Esophagus mucosa (tissue), 1 donor: ENCODE results near the gene CTAG1A. TPM values are rescaled to one million over a fixed set of nuclear protein-coding genes. Genes with fewer than 3 reads are reported as not detected.
"Not testable (repeated sequence)": the region's sequence is repeated elsewhere in the genome, so short reads cannot be mapped to it uniquely, and the experiment has no call there.

ENCODE experiments used
- ATAC-seq: fragments of 200-7000 bp; cut with Tn5 transposase; one replicate; pipeline ENCODE4 v1.9.1; 2020
- total RNA-seq: library from RNA; stranded (reverse); gene quantifications from one replicate; pipeline ENCODE4 v1.2.4, GENCODE V29; 2023
- donor health status: DM: yes; HTN: yes; CAD: no.

CTAG1A gene
- total RNA-seq, 1 donor from 2014 or later: not detected

DNA sequence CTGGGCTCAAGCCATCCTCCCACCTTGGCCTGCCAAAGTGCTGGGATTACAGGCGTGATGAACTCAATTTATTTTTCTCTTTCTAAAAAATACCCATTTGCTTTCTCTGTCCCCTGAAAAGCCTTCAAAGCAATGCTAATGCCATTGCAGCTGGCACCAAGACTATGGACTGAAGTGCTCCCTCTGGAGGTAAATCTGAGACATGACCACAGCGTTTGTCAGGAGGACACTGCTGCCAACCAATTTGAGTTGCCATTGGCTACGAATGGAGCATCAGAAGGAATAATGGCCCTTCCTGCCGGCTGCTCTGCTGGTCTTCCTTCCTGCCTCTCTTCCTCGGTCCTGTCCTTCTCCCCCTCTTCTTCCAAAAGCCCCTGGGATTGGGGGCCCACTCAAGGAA, 9.9 kb upstream of the CTAG1A start:
- peak; percentile 55 for ATAC-seq

DNA sequence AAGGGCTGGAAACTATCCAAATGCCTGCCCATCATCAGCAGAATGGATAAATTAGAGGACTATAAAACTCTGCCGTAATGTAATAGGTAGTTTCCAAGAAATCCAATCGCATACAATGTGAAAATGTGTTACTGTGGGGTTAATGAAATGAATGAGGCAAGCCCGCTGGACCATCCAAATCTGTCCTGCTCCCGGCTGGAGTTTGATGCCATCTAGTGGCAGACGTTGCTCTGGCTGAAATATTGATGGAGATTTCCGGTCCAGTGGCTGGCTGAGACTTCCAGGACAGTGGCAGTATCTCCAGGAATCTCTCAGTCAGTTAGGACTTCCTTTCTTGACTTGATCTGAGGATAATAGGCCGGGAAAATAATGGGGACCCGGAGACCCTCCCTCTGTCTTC, 1.9 kb upstream of the CTAG1A start:
- ATAC-seq: not testable (repeated sequence)

DNA sequence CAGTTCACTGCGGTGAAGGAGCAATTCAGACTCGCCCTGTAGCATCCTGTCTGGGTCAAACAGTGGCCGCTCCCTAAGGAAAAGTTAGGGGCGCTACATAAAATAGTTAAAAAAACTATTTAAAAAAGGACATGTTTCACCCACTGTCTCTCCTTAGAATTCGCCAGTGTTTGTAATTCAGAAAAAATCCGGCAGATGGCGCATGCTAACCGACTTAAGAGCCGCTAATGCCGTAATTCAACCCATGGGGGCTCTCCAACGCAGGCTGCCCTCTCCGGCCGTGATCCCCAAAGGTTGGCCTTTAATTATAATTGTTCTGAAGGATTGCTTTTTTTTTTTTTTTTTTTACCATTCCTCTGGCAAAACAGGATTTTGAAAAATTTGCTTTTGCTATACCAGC, 5.5 kb downstream of the CTAG1A start:
- ATAC-seq: not testable (repeated sequence)

DNA sequence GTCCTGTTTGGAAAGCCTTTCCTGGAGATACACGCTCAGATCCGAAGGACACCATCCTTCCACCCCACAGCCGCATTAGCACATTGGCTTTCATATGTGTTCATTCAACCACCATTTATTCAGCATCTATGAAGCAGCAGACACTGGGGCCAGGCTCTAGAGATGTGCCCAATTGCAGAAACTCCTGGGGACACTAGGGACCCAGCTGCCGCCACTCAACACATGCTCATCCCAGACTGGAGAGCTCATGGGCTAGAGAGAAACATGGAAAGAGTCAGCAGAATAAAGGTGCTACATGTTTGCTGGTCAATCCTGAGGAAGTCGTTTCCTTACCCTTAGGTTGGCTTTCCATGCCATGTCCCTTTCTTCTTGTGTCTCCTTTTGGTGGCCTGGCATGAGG, 7.6 kb downstream of the CTAG1A start:
- ATAC-seq: no peak

DNA sequence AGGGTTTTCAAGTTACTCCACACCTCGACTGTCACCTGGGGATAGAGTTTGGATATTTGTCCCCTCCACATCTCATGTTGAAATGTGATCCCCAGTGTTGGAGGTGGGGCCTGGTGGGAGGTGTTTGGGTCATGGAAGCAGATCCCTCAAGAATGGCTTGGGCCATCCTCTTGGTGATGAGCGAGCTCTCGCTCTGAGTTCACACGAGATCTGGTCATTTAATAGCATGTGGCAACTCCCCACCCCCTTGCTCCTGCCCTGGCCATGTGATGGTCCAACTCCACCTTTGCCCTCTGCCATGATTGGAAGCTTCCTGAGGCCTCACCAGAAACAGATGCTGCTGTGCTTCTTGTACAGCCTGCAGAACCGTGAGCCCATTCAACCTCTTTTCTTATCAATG, 8.3 kb downstream of the CTAG1A start:
- ATAC-seq: no peak

DNA sequence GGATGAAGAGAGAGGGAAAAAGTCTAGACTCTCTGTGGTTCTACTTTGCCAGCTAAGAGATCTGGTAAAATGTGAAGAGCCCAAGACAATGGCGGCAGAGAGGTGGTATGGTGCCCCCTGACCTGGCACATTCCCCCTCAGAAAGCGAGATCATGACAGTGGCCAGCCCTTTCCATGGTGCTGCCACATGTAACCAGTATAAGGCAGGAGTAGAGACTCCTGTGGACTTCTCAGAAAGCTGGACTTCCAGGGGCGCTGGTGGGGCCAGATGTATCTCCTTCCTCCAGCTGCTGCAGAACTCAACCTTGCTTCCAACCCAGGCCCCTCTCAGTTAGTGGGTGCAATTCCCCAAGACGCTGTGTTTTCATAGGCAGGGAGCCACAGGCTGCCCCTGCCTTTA, 9.6 kb downstream of the CTAG1A start:
- ATAC-seq: no peak

DNA sequence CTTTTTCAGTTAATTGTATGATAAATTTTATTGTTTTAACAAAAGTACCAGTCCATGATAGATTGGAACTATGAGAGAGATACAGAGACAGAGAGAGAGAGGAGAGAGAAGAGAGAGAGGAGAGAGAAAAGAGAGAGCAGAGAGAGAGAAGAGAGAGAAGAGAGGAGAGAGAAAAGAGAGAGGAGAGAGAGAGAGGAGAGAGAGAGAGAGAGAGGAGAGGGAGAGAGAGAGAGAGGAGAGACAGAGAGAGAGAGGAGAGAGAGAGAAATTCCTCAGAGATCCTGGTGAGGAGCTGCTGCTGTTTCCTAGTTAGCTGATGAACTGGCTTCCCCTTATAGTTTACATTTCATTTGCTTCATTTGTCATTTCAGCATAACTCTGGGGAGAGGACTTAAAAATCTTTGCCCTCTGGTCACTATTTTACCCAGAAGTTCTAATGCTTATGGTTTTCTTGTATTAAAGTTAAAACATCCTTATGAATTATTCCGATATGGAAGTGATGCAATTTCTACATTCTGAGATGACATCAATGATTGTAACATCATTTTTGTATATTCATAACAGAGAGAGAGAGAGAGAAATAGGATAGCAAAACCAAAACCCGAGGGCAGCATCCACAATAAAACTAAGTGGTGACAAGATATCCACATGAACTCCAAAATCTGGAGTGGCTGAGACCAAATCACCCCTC, 10.8 kb downstream of the CTAG1A start:
- no peak for ATAC-seq

DNA sequence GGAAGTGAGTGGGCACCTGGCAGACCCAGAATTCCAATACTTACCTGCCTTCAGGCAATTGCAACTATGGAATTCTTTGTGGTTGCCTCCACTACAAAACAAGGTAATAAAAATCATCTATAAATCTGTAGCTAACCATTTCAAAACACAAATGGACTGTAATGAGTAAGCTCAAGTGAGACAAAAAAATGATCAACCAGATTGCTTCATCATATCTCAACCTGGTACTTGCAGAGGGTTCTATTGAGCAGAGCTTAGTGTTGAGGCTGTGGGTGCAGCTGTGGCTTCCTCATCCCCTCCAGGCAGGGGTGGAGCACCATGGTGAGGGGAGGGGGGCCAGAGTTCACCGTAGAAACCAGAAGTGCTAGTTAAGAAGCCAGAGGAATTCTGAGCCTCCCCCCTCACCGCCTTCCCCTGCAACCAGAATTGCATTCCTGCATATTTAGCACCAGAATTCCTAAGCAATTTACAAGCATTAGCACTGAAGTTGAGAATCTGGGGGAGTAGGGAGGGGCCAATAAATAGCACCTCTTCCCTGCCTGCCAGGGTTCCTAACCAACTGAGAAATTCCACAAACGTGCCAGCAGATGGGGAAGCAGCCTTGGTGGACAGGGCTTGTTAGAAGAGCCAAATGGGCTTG, 11.5 kb downstream of the CTAG1A start:
- peak; percentile 37 for ATAC-seq

DNA sequence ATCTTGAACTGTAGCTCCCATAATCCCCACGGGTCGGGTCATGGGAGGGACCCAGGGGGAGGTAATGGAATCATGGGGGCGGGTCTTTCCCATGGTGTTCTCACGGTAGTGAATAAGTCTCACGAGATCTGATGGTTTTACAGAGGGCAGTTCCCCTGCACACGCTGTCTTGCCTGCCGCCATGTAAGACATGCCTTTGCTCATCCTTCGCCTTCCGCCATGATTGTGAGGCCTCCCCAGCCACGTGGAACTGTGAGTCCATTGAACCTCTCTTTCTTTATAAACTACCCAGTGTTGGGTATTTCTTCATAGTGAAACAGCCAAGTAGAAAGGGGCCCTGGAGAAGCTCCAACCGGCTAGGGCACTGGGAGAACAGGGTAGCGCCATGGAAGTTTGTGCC, 12.3 kb downstream of the CTAG1A start:
- ATAC-seq: no peak

DNA sequence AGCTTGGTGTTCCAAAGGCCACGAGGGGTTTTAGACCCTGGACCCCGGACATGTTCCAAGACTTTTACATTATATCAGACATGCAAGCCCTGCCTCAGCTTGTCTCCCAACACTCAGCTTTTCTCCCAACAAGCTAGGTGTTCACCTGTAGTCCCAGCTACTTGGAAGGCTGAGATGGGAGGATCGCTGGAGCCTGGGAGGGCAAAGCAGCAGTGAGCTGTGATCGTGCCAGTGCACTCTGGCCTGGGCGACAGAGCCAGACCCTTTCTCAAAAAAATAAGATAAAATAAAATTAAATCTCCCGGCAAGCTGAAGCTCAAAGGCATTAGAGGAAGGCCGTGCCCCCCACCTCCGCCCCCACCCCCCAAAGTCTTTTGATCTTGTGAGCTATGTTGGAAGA, 13.7 kb downstream of the CTAG1A start:
- ATAC-seq: no peak

DNA sequence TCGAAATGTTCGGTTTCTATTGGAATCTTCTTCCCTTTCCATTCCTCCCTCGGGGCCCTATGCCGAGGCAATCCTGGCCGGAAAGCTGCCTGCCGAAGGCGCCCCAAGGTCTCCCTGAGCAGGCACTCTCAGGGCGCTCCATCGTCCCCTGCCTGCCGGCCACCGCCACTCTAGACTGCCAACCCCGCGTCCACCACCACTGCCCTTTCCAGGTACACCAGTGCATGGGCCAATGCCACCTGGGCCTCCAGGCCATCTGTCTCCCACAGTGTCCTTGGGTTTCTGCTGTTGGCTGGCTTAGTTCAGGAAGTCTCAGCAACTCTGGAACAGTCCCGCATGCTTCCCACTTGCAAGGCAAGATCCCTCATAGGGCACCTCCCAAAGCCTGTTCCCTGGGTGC, 14.6 kb downstream of the CTAG1A start:
- no peak for ATAC-seq

DNA sequence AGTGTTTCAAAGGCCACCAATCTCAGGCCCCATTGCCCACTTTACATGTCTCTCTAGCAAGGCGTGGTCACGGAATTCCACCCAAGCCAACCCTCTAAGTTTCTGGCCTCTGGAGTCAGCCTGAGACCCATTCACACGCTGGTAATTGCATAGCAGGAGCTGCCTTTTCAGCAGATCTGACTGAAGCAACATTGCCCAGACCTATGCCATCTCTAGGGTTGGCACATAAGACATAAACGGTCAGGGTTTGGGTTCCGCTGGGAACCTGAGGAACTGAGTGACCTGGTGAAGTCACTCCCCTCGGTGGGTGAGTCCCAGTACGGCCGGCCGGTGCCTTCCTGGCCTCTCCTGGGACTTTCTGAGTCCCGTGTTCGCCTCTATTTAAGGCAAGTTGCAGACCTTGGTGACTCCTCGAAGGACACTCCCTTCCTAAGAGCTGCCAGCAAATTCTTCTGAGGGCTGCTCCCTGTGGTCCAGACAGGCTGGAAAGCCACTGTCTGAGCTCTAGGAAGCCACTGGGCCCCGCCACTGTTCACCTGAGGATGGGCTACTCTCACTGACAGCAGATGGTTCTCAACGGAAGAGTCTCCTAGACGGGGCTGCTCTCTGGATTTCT, 15.9 kb downstream of the CTAG1A start:
- ATAC-seq: peak; percentile 21

DNA sequence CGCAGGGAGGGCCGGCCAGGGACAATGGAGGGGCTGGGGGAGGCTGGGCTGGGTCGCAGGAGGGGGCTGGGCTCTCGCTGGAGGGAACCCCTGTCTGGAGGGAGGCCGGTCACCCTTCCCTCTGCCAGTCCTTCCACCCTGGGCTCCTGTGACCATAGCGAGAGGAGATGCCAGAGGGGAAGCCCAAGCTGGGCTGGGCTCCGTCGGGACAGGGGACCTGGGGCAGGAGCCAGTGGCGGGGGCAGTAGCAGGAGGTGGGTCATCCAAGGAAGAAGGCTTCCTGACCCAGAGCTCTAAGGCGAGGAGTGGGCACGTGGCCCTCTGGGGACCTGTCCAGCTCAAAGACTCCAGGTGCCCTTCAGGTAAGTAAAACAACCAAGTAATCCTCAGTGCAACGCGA, 17.3 kb downstream of the CTAG1A start:
- ATAC-seq: no peak

DNA sequence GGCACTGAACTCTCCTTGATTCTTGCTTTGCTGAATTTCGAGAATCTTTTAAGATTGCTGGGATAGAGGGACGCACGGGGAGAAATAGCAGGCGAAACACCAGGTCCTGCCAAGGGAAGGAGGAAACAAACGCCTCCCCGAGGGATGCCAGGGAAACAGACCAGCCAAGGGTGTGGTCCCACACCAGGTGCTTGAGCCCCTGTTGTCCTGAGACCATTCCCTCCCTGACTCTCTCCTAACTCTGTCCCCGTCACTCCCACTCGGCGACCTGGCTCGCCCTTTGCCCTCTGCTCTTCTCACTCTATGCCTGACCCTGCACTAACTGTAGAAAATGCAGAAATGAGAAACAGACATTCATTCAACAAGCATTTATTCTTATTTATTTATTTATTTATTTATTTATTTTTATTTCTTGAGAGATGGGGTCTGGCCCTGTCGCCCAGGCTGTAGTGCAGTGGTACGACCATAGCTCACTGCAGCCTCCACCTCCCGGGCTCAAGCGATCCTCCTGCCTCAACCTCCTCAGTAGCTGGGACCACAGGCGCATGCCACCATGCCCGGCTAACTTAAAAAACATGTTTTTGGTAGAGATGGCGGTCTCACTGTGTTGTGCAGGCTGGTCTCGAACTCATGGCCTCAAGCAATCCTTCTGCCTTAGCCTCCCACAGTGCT, 18.0 kb downstream of the CTAG1A start:
- no peak for ATAC-seq

DNA sequence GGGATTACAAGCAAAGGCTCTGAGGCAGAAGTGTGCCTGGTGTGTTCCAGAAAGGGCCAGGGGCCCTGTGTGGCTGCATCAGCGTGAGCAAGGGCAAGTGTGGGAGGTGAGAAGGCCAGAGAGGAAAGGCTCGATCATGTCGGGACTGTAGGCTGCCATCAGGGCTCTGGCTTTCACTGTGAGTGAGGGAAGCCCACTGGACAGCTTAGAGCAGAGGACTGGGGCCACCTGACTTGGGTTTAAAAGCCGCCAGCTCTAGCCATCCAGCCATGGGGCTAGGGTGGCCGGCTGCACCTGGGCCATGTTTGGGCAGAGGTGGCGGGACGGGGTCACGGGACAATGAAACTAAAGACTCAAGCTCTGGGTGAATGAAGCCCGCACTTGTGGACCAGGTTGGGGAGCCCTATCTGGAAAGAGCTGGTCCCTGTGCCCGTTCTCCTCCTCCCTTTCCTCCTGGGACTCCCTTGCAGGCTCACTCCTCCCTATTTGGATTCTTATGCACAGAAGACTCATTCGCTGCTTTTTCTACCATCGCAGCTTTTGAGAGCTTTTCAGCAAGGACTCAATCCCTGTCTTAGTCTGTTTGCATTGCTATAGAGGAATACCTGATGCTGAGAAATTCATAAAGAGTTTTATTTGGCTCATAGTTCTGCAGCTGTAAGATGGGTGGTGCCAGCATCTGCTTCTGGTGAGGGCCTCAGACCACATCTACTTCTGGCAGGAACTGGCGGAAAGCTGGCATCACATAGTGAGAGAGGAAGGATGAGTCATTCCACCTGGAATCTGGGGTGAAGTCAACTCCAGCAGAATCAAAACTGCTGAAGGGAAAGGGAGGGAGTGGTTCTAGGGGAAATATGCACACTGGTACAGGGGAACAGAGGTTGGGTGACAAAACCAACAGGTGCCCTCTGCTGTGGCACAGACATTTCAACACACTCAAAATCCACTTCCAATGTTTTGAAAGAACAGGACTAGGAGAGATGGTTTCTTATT, 18.8 kb downstream of the CTAG1A start:
- ATAC-seq: peak; percentile 76

DNA sequence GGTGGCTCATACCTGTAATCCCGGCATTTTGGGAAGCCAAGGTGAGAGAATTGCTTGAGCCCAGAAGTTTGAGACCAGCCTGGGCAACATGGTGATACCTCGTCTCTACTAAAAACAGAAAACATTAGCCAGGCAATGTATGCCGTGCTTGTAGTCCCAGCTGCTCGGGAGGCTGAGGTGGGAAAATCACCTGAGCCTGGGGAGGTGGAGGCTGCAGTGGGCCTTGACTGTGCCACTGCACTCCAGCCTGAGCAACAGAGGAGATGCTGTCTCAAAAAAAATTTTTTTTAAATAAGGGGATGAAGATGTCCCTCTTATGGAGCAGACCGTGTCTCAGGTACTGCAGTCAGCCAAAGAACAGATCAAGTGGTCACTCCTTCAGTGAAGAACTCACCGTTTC, 20.6 kb downstream of the CTAG1A start:
- no peak for ATAC-seq

DNA sequence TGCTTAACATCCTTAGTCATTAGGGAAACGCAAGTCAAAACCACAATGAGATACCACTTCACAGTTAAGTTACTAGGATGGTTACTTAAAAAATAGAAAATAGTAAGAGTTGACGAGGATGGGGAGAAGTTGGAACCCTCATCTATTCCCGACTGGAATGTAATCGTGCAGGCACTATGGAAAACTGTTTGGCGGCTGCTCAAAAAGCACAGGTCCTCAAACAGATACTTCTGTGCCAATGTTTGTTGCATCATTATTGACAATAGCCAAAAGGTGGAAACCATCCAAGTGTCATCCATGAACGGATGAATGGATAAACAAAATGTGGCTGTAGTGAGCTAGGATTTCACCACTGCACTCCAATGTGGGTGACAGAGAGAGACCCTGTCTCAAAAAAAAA, 22.4 kb downstream of the CTAG1A start:
- ATAC-seq: no peak

DNA sequence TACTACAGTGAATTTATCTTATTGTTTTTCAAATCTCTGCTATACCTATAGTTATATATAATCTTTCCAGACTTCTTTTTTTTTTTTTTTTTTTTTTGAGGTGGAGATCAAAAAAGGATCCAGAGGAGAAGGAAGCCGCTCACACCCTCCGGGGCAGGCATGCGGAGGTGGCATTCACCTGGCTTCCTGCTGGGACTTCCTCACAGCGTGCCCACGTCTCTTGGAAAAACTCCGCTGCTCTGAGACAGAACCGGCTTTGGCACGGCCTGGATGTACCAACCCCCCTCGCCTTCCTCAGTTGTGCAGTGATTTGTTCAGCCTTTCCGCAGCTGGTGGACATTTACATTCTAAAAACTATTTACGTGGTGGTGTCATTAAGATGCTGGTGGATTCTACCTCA, 23.0 kb downstream of the CTAG1A start:
- ATAC-seq: not testable (repeated sequence)

DNA sequence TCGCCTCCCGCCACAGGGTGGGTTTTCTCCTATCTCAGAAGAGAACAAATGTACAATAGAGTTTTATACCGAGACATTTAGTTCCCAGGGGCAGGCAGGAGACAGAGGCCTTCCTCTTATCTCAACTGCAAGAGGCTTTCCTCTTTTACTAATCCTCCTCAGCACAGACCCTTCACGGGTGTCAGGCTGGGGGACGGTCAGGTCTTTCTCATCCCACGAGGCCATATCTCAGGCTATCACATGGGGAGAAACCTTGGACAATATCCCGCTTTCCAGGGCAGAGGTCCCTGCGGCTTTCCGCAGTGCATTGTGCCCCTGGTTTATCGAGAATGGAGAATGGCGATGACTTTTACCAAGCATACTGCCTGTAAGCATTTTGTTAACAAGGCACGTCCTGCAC, 23.9 kb downstream of the CTAG1A start:
- ATAC-seq: not testable (repeated sequence)

DNA sequence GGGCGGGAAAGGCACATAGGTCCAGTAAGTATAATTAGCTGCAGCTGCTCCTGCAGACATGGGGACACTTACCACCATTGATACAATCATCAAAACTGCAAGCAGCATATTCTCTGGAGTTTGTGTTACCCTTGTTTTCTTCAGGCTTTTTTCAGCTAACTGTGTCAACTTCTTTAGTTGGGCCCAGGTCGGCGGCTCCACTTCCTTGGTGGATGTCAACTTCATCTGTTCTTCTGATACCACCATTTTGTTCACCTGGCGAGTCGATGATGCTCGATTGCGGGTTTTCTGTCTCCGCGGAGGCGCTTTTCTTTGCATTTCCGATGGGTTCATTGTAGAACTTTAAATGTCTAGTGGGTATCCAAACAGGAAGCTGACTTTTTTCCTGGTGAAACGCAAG, 26.2 kb downstream of the CTAG1A start:
- not testable (repeated sequence) for ATAC-seq

DNA sequence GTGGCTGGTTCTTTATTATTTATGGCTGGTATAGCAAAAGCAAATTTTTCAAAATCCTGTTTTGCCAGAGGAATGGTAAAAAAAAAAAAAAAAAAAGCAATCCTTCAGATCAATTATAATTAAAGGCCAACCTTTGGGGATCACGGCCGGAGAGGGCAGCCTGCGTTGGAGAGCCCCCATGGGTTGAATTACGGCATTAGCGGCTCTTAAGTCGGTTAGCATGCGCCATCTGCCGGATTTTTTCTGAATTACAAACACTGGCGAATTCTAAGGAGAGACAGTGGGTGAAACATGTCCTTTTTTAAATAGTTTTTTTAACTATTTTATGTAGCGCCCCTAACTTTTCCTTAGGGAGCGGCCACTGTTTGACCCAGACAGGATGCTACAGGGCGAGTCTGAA, 28.7 kb downstream of the CTAG1A start:
- ATAC-seq: not testable (repeated sequence)

DNA sequence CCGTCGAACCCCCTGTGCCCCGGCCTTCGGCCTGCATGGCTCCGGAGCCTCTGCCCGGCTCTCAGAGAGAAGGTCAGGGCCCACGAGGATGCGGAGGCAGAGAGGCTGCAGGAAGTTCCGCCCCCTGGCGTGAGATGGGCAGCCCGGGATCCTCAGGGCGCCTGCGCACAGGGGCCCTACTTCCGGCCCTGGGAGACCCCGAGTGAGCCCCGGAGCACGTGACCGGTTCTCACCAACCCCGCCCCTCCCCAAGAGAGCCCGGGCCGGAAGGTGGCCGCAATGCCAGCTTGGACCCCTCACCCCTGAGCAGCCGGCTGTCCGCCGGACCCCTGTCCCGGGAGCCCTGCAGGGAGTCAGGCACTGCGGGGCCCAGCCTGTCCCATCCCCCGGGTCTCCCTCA, 34.2 kb downstream of the CTAG1A start, which contains the start of gene CTAG1B:
Gene CTAG1B (minus strand): TSS at position 101 of the 400 bp plus-strand sequence. CDS start 64 bp downstream, at position 37.
- peak; percentile 29 for ATAC-seq
